ENCODE results near the gene IQCH.

The IQCH gene

GRCh38 chr15:67506775-67507747 is 252.5 kb downstream of the IQCH start:
- no peak for TF ChIP-seq FOXP2 (optimal IDR thresholded peaks at IDR 0.05; ENCODE audit: borderline replicate concordance, extremely low read depth, extremely low read length, insufficient read depth)
- no peak for TF ChIP-seq TAF1 (IDR thresholded peaks at IDR 0.05; ENCODE audit: borderline replicate concordance, insufficient read depth, low read length)
- TF ChIP-seq SIN3A (IDR thresholded peaks at IDR 0.05; ENCODE audit: borderline replicate concordance, insufficient read depth, low read length) = no peak
- TF ChIP-seq REST (IDR thresholded peaks at IDR 0.05; ENCODE audit: insufficient read depth in 1 of 2, low read depth in 2 of 2, low read length in 2 of 2) = no peak

- TF ChIP-seq SIN3A (IDR thresholded peaks at IDR 0.05; ENCODE audit: borderline replicate concordance, insufficient read depth, low read length) (no peak), FOXP2 (optimal IDR thresholded peaks at IDR 0.05; ENCODE audit: borderline replicate concordance, extremely low read depth, extremely low read length, insufficient read depth) (no peak), TAF1 (IDR thresholded peaks at IDR 0.05; ENCODE audit: borderline replicate concordance, insufficient read depth, low read length) (no peak), REST (IDR thresholded peaks at IDR 0.05; ENCODE audit: insufficient read depth in 1 of 2, low read depth in 2 of 2, low read length in 2 of 2) (no peak), POLR2AphosphoS5 (IDR thresholded peaks at IDR 0.05; ENCODE audit: low read depth, low read length) (no peak)
These were observed 253.8 kb downstream of the IQCH start for GRCh38 chr15:67508407-67508806.

GRCh38 chr15:67509918-67510317 is 255.3 kb downstream of the IQCH start:
- TF ChIP-seq POLR2AphosphoS5 (IDR thresholded peaks at IDR 0.05; ENCODE audit: low read depth, low read length) = no peak
- no peak for TF ChIP-seq SIN3A (IDR thresholded peaks at IDR 0.05; ENCODE audit: borderline replicate concordance, insufficient read depth, low read length)
- no peak for TF ChIP-seq REST (IDR thresholded peaks at IDR 0.05; ENCODE audit: insufficient read depth in 1 of 2, low read depth in 2 of 2, low read length in 2 of 2)
- no peak for TF ChIP-seq FOXP2 (optimal IDR thresholded peaks at IDR 0.05; ENCODE audit: borderline replicate concordance, extremely low read depth, extremely low read length, insufficient read depth)
- no peak for TF ChIP-seq TAF1 (IDR thresholded peaks at IDR 0.05; ENCODE audit: borderline replicate concordance, insufficient read depth, low read length)

GRCh38 chr15:67510597-67511190 is 256.1 kb downstream of the IQCH start:
- TF ChIP-seq FOXP2 (optimal IDR thresholded peaks at IDR 0.05; ENCODE audit: borderline replicate concordance, extremely low read depth, extremely low read length, insufficient read depth) = no peak
- TF ChIP-seq TAF1 (IDR thresholded peaks at IDR 0.05; ENCODE audit: borderline replicate concordance, insufficient read depth, low read length) = no peak
- no peak for TF ChIP-seq REST (IDR thresholded peaks at IDR 0.05; ENCODE audit: insufficient read depth in 1 of 2, low read depth in 2 of 2, low read length in 2 of 2)
- TF ChIP-seq SIN3A (IDR thresholded peaks at IDR 0.05; ENCODE audit: borderline replicate concordance, insufficient read depth, low read length) = no peak
- no peak for TF ChIP-seq POLR2AphosphoS5 (IDR thresholded peaks at IDR 0.05; ENCODE audit: low read depth, low read length)

All from PFSK-1 (cell line).